SK-N-SH (cell line): Measurements from ENCODE around the gene CACNA1F. TPM values are rescaled to one million over a fixed set of nuclear protein-coding genes. Genes with fewer than 3 reads are reported as not detected.

Source experiments
- CTCF ChIA-PET: fragments of 300-600, 350-600 bp; formaldehyde crosslinking; extraction: SDS; loops from one replicate; lab custom pipeline; 2021; lab: Yijun Ruan, JAX
- POLR2A ChIA-PET: fragments of 350-600 bp; sonication (Branson Sonifier 250); formaldehyde crosslinking; extraction: SDS; loops from one replicate; lab custom pipeline; 2020; ENCODE audit warnings: antibody characterized with exemption, inconsistent platforms; lab: Yijun Ruan, JAX
- DNase-seq: peaks from one replicate; pipeline ENCODE4 v3.0.0; 2012
- H2AFZ ChIP-seq: fragments of 200-600 bp; sonication (generic); 2 replicates; pipeline ENCODE4 v1.8.1; 2016; ENCODE audit warnings: antibody characterized with exemption, mild to moderate bottlenecking, low read depth
- H3F3A ChIP-seq: fragments of 200-600 bp; sonication (generic); replicated peaks from 2 replicates; pipeline ENCODE3; 2016; ENCODE audit warnings: antibody characterized with exemption, mild to moderate bottlenecking; ENCODE audit not compliant: insufficient read depth
- H3K27ac ChIP-seq, 2 experiments: fragments of 200-500 bp in 1 of 2; fragments of 200-600 bp in 1 of 2; sonication (Bioruptor generic) in 1 of 2; sonication (generic), shearing (Covaris generic) in 1 of 2; 2 replicates each; pipeline versions ENCODE4 v1.5.1 to v1.6.1; 2014 to 2016; ENCODE audit warnings: low read depth in 2 of 2, inconsistent platforms in 1 of 2, low read length in 1 of 2, mild to moderate bottlenecking in 1 of 2, mixed read lengths in 1 of 2
- H3K27me3 ChIP-seq: fragments of 200-600 bp; sonication (generic), shearing (Covaris generic); 2 replicates; pipeline ENCODE4 v1.6.1; 2016; ENCODE audit warnings: mixed run types; ENCODE audit not compliant: insufficient read depth
- H3K36me3 ChIP-seq, 2 experiments: fragments of 200-500 bp in 1 of 2; fragments of 200-600 bp in 1 of 2; sonication (Bioruptor generic) in 1 of 2; sonication (generic) in 1 of 2; replicated peaks in 1 of 2; 2 replicates each; pipeline versions ENCODE3 to v1.5.1; 2014 to 2016; ENCODE audit warnings: low read length in 1 of 2, mild to moderate bottlenecking in 1 of 2; ENCODE audit not compliant: insufficient read depth in 2 of 2, control insufficient read depth in 1 of 2
- H3K4me1 ChIP-seq, 2 experiments: fragments of 200-500 bp in 1 of 2; fragments of 200-600 bp in 1 of 2; sonication (Bioruptor generic) in 1 of 2; sonication (generic), shearing (Covaris generic) in 1 of 2; 2 replicates each; pipeline versions ENCODE4 v1.5.1 to v1.6.1; 2014 to 2016; ENCODE audit warnings: low read depth in 1 of 2, low read length in 1 of 2, mixed run types in 1 of 2; ENCODE audit not compliant: insufficient read depth in 2 of 2, control insufficient read depth in 1 of 2
- H3K4me2 ChIP-seq: fragments of 200-600 bp; sonication (generic), shearing (Covaris generic); 2 replicates; pipeline ENCODE4 v1.6.1; 2017; ENCODE audit warnings: mixed run types
- H3K4me3 ChIP-seq, 2 experiments: fragments of 200-500 bp in 1 of 2; fragments of 200-600 bp in 1 of 2; sonication (Bioruptor generic) in 1 of 2; sonication (generic), shearing (Covaris generic) in 1 of 2; 2 replicates each; pipeline versions ENCODE4 v1.5.1 to v1.8.1; 2014 to 2016; ENCODE audit warnings: low read depth in 2 of 2, inconsistent platforms in 1 of 2, low read length in 1 of 2, mild to moderate bottlenecking in 1 of 2, mixed read lengths in 1 of 2, moderate library complexity in 1 of 2
- H3K79me2 ChIP-seq: fragments of 200-600 bp; sonication (generic); 2 replicates; pipeline ENCODE4 v1.8.1; 2017; ENCODE audit warnings: mild to moderate bottlenecking; ENCODE audit not compliant: insufficient read depth
- H3K9ac ChIP-seq: fragments of 200-600 bp; sonication (generic); 2 replicates; pipeline ENCODE4 v1.6.1; 2017; ENCODE audit warnings: mixed run types
- H3K9me2 ChIP-seq: fragments of 200-600 bp; sonication (generic); 2 replicates; pipeline ENCODE4 v1.6.1; 2017; ENCODE audit warnings: mixed run types
- H3K9me3 ChIP-seq: fragments of 200-600 bp; sonication (generic); 2 replicates; pipeline ENCODE4 v1.6.1; 2017; ENCODE audit warnings: mixed run types, mild to moderate bottlenecking, moderate library complexity
- H4K20me1 ChIP-seq: fragments of 200-600 bp; sonication (generic); 2 replicates; pipeline ENCODE4 v1.6.1; 2017; ENCODE audit warnings: mild to moderate bottlenecking, mixed run types; ENCODE audit not compliant: insufficient read depth
- CHD2 ChIP-seq: fragments of 150-350 bp; IDR thresholded peaks from 2 replicates; pipeline ENCODE4 v1.6.1; 2018; ENCODE audit warnings: low read length; ENCODE audit not compliant: partially characterized antibody
- ELF1 ChIP-seq: IDR thresholded peaks from 2 replicates; pipeline ENCODE4 v1.4.0; 2012
- FOSL2 ChIP-seq: IDR thresholded peaks from 2 replicates; pipeline ENCODE4 v1.4.0; 2012; ENCODE audit warnings: low read depth, mild to moderate bottlenecking, moderate library complexity, borderline replicate concordance
- GABPA ChIP-seq: IDR thresholded peaks from 2 replicates; pipeline ENCODE4 v1.4.0; 2012; ENCODE audit warnings: low read depth, mild to moderate bottlenecking
- JUND ChIP-seq: IDR thresholded peaks from 2 replicates; pipeline ENCODE4 v1.4.0; 2012
- MXI1 ChIP-seq: IDR thresholded peaks from 2 replicates; pipeline ENCODE4 v1.6.1; 2012; ENCODE audit warnings: mild to moderate bottlenecking, low read depth, low read length, improper control_type of control experiment
- NRF1 ChIP-seq: IDR thresholded peaks from 2 replicates; pipeline ENCODE4 v1.6.1; 2012; ENCODE audit warnings: low read depth, mild to moderate bottlenecking, low read length
- POLR2AphosphoS5 ChIP-seq: IDR thresholded peaks from 2 replicates; pipeline ENCODE4 v1.6.1; 2012; ENCODE audit warnings: low read depth, low read length
- RCOR1 ChIP-seq: fragments of 150-350 bp; IDR thresholded peaks from 2 replicates; pipeline ENCODE4 v1.6.1; 2017; ENCODE audit warnings: antibody characterized with exemption, low read length
- RFX5 ChIP-seq: IDR thresholded peaks from 2 replicates; pipeline ENCODE4 v1.6.1; 2012; ENCODE audit warnings: mild to moderate bottlenecking, improper control_type of control experiment, low read length
- RXRA ChIP-seq: IDR thresholded peaks from 2 replicates; pipeline ENCODE4 v1.4.0; 2012; ENCODE audit warnings: low read depth, mild to moderate bottlenecking, borderline replicate concordance
- TAF1 ChIP-seq: IDR thresholded peaks from 2 replicates; pipeline ENCODE4 v1.6.1; 2012; ENCODE audit warnings: low read depth, mild to moderate bottlenecking, low read length, moderate library complexity, borderline replicate concordance
- TCF12 ChIP-seq: IDR thresholded peaks from 2 replicates; pipeline ENCODE4 v1.4.0; 2012
- YY1 ChIP-seq: IDR thresholded peaks from 2 replicates; pipeline ENCODE4 v1.4.0; 2012; ENCODE audit warnings: low read depth, mild to moderate bottlenecking
- WGBS: methylation state at CpG from one replicate; pipeline ENCODE4 v1.1.6; 2017; ENCODE audit warnings: low lambda C conversion rate; 5-methylcytosine and 5-hydroxymethylcytosine counted together
- polyA plus RNA-seq, 3 experiments: library from polyadenylated mRNA; depleted of rRNA; stranded (reverse); fragments of >200 nt; gene quantifications; 2 replicates each; pipeline ENCODE4 v1.2.3, GENCODE V29; 2012
- TF ChIP-seq, protein P1 (sequence below): fragments of 200-600 bp; sonication (generic); IDR thresholded peaks from 2 replicates; pipeline ENCODE4 v1.6.1; 2017; ENCODE audit warnings: antibody characterized with exemption, mild to moderate bottlenecking, moderate library complexity
- TF ChIP-seq, protein P2 (sequence below): fragments of 150-350 bp; IDR thresholded peaks from 2 replicates; pipeline ENCODE4 v1.6.1; 2016; ENCODE audit warnings: mild to moderate bottlenecking, low read depth, low read length
- TF ChIP-seq, protein P3 (sequence below): fragments of 150-350 bp; IDR thresholded peaks from 2 replicates; pipeline ENCODE4 v1.6.1; 2017; ENCODE audit warnings: antibody characterized with exemption, low read length, low read depth, borderline replicate concordance
- TF ChIP-seq, protein P4 (sequence below): IDR thresholded peaks from 2 replicates; pipeline ENCODE4; 2012
- TF ChIP-seq, protein P5 (sequence below): IDR thresholded peaks from 2 replicates; pipeline ENCODE4 v1.4.0; 2012; ENCODE audit warnings: low read depth, borderline replicate concordance
- TF ChIP-seq, protein P6 (sequence below): IDR thresholded peaks from 2 replicates; pipeline ENCODE4 v1.4.0; 2012; ENCODE audit warnings: low read depth

The CACNA1F gene
- polyA plus RNA-seq, 1 of the 3 experiments (the other 2 are of a cell fraction) = not detected

DNA sequence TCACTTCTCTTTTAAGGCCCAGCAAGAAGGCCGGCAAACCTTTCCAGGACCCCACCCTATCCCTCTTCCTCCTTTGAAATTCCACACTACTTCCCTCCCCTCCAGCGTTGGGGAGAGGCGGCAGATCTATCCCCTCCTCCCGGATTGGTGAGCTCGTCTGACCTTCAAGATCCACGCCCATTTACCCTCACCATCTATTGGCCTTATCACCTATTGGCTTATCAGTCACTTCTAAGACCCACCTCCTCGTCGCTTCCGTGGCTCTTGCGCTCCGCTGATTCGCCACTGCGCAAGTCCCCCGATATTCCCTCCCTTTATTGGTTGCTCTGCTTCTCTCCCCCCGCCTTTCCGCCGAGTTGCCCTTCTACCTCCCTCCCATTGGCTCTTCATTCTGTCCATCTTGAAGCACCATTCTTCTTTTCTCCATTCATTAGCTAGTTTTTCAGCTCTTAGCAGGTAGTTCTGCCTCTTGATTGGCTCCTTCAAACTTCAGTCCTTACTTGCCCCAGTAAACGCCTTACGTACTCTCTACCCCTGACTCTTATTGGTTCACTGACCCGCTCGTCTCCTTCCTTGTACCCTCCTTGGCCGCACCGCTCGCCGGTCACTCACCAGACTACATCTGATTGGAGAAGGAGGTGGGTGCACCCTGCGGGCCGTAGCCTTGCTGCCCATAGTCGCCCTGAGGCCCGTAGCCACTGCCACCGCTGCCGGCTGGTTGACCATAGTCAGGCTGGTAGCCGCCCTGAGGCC, 42.1 kb downstream of the CACNA1F start:
- TF ChIP-seq TAF1 = peak; percentile 52; the same call in 1 of the 2 replicates
- TF ChIP-seq, protein P1, sequence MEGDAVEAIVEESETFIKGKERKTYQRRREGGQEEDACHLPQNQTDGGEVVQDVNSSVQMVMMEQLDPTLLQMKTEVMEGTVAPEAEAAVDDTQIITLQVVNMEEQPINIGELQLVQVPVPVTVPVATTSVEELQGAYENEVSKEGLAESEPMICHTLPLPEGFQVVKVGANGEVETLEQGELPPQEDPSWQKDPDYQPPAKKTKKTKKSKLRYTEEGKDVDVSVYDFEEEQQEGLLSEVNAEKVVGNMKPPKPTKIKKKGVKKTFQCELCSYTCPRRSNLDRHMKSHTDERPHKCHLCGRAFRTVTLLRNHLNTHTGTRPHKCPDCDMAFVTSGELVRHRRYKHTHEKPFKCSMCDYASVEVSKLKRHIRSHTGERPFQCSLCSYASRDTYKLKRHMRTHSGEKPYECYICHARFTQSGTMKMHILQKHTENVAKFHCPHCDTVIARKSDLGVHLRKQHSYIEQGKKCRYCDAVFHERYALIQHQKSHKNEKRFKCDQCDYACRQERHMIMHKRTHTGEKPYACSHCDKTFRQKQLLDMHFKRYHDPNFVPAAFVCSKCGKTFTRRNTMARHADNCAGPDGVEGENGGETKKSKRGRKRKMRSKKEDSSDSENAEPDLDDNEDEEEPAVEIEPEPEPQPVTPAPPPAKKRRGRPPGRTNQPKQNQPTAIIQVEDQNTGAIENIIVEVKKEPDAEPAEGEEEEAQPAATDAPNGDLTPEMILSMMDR = no peak
- TF ChIP-seq POLR2AphosphoS5 = peak; percentile 84
- TF ChIP-seq, protein P2, sequence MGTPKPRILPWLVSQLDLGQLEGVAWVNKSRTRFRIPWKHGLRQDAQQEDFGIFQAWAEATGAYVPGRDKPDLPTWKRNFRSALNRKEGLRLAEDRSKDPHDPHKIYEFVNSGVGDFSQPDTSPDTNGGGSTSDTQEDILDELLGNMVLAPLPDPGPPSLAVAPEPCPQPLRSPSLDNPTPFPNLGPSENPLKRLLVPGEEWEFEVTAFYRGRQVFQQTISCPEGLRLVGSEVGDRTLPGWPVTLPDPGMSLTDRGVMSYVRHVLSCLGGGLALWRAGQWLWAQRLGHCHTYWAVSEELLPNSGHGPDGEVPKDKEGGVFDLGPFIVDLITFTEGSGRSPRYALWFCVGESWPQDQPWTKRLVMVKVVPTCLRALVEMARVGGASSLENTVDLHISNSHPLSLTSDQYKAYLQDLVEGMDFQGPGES = peak; percentile 62
- peak; percentile 28; the same call in 1 of the 2 replicates for TF ChIP-seq ELF1
- no peak for TF ChIP-seq YY1
- 0 out of 2 replicates have a peak, but pooled peaks have one; percentile 14 for TF ChIP-seq RCOR1
- TF ChIP-seq RXRA = no peak
- peak; percentile 30; the same call in 1 of the 2 replicates for TF ChIP-seq MXI1
- TF ChIP-seq GABPA = peak; percentile 75
- TF ChIP-seq, protein P3, sequence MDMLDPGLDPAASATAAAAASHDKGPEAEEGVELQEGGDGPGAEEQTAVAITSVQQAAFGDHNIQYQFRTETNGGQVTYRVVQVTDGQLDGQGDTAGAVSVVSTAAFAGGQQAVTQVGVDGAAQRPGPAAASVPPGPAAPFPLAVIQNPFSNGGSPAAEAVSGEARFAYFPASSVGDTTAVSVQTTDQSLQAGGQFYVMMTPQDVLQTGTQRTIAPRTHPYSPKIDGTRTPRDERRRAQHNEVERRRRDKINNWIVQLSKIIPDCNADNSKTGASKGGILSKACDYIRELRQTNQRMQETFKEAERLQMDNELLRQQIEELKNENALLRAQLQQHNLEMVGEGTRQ = no peak
- peak; percentile 91 for TF ChIP-seq CHD2
- TF ChIP-seq NRF1 = peak; percentile 42; the same call in 1 of the 2 replicates
- TF ChIP-seq JUND = no peak
- TF ChIP-seq FOSL2 = no peak
- peak; percentile 74 for TF ChIP-seq RFX5
- no peak for TF ChIP-seq TCF12
- TF ChIP-seq, protein P4, sequence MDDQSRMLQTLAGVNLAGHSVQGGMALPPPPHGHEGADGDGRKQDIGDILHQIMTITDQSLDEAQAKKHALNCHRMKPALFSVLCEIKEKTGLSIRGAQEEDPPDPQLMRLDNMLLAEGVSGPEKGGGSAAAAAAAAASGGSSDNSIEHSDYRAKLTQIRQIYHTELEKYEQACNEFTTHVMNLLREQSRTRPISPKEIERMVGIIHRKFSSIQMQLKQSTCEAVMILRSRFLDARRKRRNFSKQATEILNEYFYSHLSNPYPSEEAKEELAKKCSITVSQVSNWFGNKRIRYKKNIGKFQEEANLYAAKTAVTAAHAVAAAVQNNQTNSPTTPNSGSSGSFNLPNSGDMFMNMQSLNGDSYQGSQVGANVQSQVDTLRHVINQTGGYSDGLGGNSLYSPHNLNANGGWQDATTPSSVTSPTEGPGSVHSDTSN = peak; percentile 98
- TF ChIP-seq, protein P5, sequence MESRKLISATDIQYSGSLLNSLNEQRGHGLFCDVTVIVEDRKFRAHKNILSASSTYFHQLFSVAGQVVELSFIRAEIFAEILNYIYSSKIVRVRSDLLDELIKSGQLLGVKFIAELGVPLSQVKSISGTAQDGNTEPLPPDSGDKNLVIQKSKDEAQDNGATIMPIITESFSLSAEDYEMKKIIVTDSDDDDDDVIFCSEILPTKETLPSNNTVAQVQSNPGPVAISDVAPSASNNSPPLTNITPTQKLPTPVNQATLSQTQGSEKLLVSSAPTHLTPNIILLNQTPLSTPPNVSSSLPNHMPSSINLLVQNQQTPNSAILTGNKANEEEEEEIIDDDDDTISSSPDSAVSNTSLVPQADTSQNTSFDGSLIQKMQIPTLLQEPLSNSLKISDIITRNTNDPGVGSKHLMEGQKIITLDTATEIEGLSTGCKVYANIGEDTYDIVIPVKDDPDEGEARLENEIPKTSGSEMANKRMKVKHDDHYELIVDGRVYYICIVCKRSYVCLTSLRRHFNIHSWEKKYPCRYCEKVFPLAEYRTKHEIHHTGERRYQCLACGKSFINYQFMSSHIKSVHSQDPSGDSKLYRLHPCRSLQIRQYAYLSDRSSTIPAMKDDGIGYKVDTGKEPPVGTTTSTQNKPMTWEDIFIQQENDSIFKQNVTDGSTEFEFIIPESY = no peak
- TF ChIP-seq, protein P6, sequence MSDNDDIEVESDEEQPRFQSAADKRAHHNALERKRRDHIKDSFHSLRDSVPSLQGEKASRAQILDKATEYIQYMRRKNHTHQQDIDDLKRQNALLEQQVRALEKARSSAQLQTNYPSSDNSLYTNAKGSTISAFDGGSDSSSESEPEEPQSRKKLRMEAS = no peak
- H3K27me3 ChIP-seq = peaks cover 4% of the 10 kb centered on the region; the same call in 1 of the 2 replicates
- H3K4me2 ChIP-seq = peak overlapping the region; percentile 67
- no peaks in the 10 kb centered on the region for H3K79me2 ChIP-seq
- WGBS = 16% methylated on average over 27 of the region's 32 CpGs
- H3K36me3 ChIP-seq = no peaks in the 10 kb centered on the region
- H3K9me2 ChIP-seq = no peaks in the 10 kb centered on the region
- H3K9me3 ChIP-seq = no peaks in the 10 kb centered on the region
- H3K4me3 ChIP-seq = peak overlapping the region; percentile 61 to 65
- peak overlapping the region; percentile 54; the same call in 1 of the 2 replicates for H2AFZ ChIP-seq
- H4K20me1 ChIP-seq = no peaks in the 10 kb centered on the region
- H3K27ac ChIP-seq = peak overlapping the region; percentile 61 to 74; a peak in 3 of 4 replicates
- ChIA-PET CTCF (interaction anchor here (0.7 to 1.6 kb wide), 3 partner anchors 35 to 111 kb away, joined by 3 to 5 read pairs (median 3); no protein-coding TSS in a partner anchor), POLR2A (interaction anchor here (0.6 to 0.7 kb wide), 2 partner anchors 720 to 1320 kb away, joined by 3 read pairs; no protein-coding TSS in a partner anchor)
- H3K9ac ChIP-seq = peak overlapping the region; percentile 76
- peak; percentile 87 for DNase-seq
- H3K4me1 ChIP-seq = no peaks in the 10 kb centered on the region; a peak in 1 of 4 replicates
- H3F3A ChIP-seq = no peaks in the 10 kb centered on the region
